CD4-positive, alpha-beta T cell treated with Interleukin-12 subunit alpha and Interleukin-12 subunit beta, for 1 hour (primary cell): ENCODE data around the gene ITGA3.

Source experiments
- DNase-seq: peaks from one replicate; pipeline ENCODE4 v3.0.0-alpha.2; 2020

ITGA3 gene

GRCh38 chr17:50133028-50133768, 77.3 kb downstream of the ITGA3 start:
- DNase-seq, result no peak

GRCh38 chr17:50133769-50134099, 77.8 kb downstream of the ITGA3 start:
- no peak for DNase-seq

- no peak for DNase-seq
These were observed 78.5 kb downstream of the ITGA3 start for GRCh38 chr17:50134206-50135110.

GRCh38 chr17:50135316-50136095, 79.6 kb downstream of the ITGA3 start:
- no peak for DNase-seq

GRCh38 chr17:50136096-50136687, 80.3 kb downstream of the ITGA3 start:
- DNase-seq, result no peak

GRCh38 chr17:50137042-50137441, 81.1 kb downstream of the ITGA3 start:
- no peak for DNase-seq

- no peak for DNase-seq
These were observed 83.4 kb downstream of the ITGA3 start for GRCh38 chr17:50139185-50139783.
